HL-60 (cell line): ENCODE measurements around the gene ASTN2.

Experiments
- DNase-seq, 2 experiments: peaks; one replicate each; pipeline ENCODE4 v3.0.0-alpha.2; 2010 to 2020; ENCODE audit warnings: low read depth in 1 of 2, low spot score in 1 of 2
- H3K27ac ChIP-seq: fragments of 250-450 bp; sonication (Bioruptor Pico); replicated peaks from 2 replicates; pipeline ENCODE4 v1.5.1; 2020; ENCODE audit warnings: mild to moderate bottlenecking, moderate library complexity
- H3K27me3 ChIP-seq: fragments of 250-450 bp; sonication (Bioruptor Pico); 2 replicates; pipeline ENCODE4 v1.5.1; 2021; ENCODE audit warnings: mild to moderate bottlenecking, moderate library complexity; ENCODE audit not compliant: insufficient read depth, poor library complexity, severe bottlenecking
- H3K4me3 ChIP-seq: replicated peaks from 2 replicates; pipeline ENCODE4 v1.5.1; 2011; ENCODE audit warnings: mild to moderate bottlenecking, control low read depth, low read length; ENCODE audit not compliant: insufficient read depth
- GABPA ChIP-seq: IDR thresholded peaks from 2 replicates; pipeline ENCODE4 v1.6.1; 2012; ENCODE audit warnings: low read depth
- POLR2AphosphoS5 ChIP-seq: IDR thresholded peaks from 2 replicates; pipeline ENCODE4 v1.6.1; 2012; ENCODE audit warnings: low read depth
- SPI1 ChIP-seq: IDR thresholded peaks from 2 replicates; pipeline ENCODE4 v1.6.1; 2012; ENCODE audit warnings: low read depth, mild to moderate bottlenecking, borderline replicate concordance
- TF ChIP-seq, protein P1 (sequence below): IDR thresholded peaks from one replicate; pipeline ENCODE4 v1.5.1; 2011; ENCODE audit warnings: low read length, control low read depth, inconsistent platforms; ENCODE audit not compliant: insufficient read depth
- TF ChIP-seq, protein P2 (sequence below): IDR thresholded peaks from 2 replicates; pipeline ENCODE4 v1.6.1; 2012; ENCODE audit warnings: low read depth; ENCODE audit not compliant: insufficient replicate concordance

ASTN2 gene

DNA sequence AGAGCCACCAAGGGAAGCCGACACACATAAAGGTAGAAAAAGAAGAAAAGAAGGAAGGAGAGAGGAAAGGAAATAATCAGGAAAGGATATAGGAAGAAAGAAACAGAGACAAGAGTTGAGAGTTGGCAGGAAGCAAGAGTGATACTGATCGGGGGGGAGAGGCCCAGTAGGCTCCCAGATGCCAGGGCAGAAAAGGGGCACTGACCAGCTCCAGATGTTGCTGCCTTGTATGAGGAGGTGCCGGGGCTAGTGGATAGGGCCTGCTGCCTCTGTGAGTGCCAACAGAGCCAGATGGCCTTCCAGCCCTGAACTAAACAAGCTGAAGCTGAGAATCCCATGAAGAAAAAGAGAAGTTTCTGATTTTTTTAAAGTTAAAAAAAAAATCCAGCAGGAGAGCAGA is 809.8 kb downstream of the ASTN2 start:
- TF ChIP-seq, protein P1, sequence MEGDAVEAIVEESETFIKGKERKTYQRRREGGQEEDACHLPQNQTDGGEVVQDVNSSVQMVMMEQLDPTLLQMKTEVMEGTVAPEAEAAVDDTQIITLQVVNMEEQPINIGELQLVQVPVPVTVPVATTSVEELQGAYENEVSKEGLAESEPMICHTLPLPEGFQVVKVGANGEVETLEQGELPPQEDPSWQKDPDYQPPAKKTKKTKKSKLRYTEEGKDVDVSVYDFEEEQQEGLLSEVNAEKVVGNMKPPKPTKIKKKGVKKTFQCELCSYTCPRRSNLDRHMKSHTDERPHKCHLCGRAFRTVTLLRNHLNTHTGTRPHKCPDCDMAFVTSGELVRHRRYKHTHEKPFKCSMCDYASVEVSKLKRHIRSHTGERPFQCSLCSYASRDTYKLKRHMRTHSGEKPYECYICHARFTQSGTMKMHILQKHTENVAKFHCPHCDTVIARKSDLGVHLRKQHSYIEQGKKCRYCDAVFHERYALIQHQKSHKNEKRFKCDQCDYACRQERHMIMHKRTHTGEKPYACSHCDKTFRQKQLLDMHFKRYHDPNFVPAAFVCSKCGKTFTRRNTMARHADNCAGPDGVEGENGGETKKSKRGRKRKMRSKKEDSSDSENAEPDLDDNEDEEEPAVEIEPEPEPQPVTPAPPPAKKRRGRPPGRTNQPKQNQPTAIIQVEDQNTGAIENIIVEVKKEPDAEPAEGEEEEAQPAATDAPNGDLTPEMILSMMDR, result no peak
- TF ChIP-seq SPI1 (no peak), GABPA (no peak), POLR2AphosphoS5 (no peak)
- TF ChIP-seq, protein P2, sequence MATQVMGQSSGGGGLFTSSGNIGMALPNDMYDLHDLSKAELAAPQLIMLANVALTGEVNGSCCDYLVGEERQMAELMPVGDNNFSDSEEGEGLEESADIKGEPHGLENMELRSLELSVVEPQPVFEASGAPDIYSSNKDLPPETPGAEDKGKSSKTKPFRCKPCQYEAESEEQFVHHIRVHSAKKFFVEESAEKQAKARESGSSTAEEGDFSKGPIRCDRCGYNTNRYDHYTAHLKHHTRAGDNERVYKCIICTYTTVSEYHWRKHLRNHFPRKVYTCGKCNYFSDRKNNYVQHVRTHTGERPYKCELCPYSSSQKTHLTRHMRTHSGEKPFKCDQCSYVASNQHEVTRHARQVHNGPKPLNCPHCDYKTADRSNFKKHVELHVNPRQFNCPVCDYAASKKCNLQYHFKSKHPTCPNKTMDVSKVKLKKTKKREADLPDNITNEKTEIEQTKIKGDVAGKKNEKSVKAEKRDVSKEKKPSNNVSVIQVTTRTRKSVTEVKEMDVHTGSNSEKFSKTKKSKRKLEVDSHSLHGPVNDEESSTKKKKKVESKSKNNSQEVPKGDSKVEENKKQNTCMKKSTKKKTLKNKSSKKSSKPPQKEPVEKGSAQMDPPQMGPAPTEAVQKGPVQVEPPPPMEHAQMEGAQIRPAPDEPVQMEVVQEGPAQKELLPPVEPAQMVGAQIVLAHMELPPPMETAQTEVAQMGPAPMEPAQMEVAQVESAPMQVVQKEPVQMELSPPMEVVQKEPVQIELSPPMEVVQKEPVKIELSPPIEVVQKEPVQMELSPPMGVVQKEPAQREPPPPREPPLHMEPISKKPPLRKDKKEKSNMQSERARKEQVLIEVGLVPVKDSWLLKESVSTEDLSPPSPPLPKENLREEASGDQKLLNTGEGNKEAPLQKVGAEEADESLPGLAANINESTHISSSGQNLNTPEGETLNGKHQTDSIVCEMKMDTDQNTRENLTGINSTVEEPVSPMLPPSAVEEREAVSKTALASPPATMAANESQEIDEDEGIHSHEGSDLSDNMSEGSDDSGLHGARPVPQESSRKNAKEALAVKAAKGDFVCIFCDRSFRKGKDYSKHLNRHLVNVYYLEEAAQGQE, result no peak
- DNase-seq, result no peak
- Histone ChIP-seq H3K4me3 (no peak overlapping the region), H3K27ac (no peak overlapping the region), H3K27me3 (peaks cover 3% of the 10 kb centered on the region)

DNA sequence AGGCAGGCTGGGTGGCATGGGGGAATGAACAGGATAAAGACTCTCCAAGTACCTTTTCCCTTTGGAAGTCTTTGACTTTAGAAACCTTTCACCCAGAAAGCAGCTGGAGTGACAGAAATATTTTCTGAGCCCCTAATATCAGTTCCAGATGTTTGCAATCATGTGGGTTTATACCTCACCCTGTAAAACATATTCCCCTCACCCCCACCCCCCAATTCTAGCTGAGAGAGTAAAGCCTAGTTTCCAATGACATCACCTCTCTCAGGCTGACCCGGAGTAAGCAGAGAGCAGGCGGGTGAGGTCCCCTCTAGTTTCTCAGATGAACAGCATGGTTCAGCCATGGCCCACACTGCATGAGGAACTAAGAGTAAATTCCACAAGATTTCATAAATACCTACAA is 810.6 kb downstream of the ASTN2 start:
- Histone ChIP-seq H3K4me3 (no peak overlapping the region), H3K27me3 (peaks cover 3% of the 10 kb centered on the region), H3K27ac (no peak overlapping the region)
- DNase-seq, result no peak
- TF ChIP-seq, protein P2, result no peak
- no peak for TF ChIP-seq POLR2AphosphoS5
- TF ChIP-seq, protein P1, result no peak
- no peak for TF ChIP-seq GABPA
- TF ChIP-seq SPI1, result no peak

DNA sequence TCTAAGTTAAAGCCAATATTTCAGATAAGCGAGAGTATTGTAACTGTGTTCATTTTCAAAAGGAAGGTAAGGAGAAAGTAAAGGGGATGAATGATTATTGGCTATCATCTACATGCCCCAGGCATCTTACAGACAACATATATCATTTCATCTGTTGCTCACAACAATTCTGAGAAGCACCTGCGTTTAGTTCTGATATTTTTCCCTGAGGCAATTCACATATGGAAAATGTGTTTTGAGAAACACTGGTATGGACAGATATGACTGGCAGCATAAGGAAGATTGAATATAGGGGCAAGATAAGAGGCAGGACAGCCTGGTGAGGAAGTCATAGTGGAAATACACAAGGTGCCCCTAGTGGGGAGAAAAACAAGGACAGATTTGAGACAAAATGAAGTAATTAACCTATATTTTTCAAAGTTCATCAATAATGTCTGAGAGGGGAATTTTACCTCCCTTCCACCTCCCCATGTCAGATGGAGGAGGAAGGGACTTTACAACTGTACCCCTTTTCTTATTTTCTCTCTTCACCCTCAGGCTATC is 815.4 kb downstream of the ASTN2 start:
- TF ChIP-seq, protein P1, result no peak
- TF ChIP-seq, protein P2, result no peak
- no peak for TF ChIP-seq SPI1
- no peak for TF ChIP-seq GABPA
- no peak for TF ChIP-seq POLR2AphosphoS5
- peaks cover 3% of the 10 kb centered on the region for H3K27me3 ChIP-seq
- no peak for DNase-seq
- no peak overlapping the region for H3K27ac ChIP-seq
- H3K4me3 ChIP-seq, result no peak overlapping the region
